Measurements from ENCODE around the gene CR1L.
"Not testable (repeated sequence)": the region's sequence is repeated elsewhere in the genome, so short reads cannot be mapped to it uniquely, and the experiment has no call there.

DNA sequence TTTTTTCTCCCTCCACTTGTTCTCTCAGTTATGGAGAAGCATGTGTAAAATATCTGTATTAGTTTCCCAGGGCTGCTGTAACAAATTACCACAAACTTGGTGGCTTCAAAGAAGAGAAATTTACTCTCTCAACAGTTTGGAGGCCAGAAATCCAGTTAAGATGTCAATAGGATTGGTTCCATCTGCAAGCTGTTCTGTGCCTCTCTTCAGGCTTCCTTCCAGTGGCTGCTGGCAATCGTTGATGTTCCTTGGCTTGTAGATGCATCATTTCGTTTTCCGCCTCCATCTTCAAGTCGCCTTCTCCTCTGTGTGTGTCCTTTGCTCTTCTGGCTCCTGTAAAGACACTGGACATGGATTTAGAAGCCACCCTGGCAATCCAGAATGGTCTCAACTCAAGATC is 45.6 kb downstream of the CR1L start:
- TF ChIP-seq, protein P1, sequence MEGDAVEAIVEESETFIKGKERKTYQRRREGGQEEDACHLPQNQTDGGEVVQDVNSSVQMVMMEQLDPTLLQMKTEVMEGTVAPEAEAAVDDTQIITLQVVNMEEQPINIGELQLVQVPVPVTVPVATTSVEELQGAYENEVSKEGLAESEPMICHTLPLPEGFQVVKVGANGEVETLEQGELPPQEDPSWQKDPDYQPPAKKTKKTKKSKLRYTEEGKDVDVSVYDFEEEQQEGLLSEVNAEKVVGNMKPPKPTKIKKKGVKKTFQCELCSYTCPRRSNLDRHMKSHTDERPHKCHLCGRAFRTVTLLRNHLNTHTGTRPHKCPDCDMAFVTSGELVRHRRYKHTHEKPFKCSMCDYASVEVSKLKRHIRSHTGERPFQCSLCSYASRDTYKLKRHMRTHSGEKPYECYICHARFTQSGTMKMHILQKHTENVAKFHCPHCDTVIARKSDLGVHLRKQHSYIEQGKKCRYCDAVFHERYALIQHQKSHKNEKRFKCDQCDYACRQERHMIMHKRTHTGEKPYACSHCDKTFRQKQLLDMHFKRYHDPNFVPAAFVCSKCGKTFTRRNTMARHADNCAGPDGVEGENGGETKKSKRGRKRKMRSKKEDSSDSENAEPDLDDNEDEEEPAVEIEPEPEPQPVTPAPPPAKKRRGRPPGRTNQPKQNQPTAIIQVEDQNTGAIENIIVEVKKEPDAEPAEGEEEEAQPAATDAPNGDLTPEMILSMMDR (IDR thresholded peaks at IDR 0.05), result not testable (repeated sequence)
- TF ChIP-seq, protein P2, sequence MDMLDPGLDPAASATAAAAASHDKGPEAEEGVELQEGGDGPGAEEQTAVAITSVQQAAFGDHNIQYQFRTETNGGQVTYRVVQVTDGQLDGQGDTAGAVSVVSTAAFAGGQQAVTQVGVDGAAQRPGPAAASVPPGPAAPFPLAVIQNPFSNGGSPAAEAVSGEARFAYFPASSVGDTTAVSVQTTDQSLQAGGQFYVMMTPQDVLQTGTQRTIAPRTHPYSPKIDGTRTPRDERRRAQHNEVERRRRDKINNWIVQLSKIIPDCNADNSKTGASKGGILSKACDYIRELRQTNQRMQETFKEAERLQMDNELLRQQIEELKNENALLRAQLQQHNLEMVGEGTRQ (CRISPR knock-in tag; IDR thresholded peaks at IDR 0.05), result not testable (repeated sequence)
- TF ChIP-seq, protein P3, sequence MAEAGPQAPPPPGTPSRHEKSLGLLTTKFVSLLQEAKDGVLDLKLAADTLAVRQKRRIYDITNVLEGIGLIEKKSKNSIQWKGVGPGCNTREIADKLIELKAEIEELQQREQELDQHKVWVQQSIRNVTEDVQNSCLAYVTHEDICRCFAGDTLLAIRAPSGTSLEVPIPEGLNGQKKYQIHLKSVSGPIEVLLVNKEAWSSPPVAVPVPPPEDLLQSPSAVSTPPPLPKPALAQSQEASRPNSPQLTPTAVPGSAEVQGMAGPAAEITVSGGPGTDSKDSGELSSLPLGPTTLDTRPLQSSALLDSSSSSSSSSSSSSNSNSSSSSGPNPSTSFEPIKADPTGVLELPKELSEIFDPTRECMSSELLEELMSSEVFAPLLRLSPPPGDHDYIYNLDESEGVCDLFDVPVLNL (CRISPR knock-in tag; IDR thresholded peaks at IDR 0.05; ENCODE audit: borderline replicate concordance, low read depth), result not testable (repeated sequence)
- not testable (repeated sequence) for TF ChIP-seq ETV6 (CRISPR knock-in tag; IDR thresholded peaks at IDR 0.05); ATF1 (CRISPR knock-in tag; IDR thresholded peaks at IDR 0.05); NFYB (CRISPR knock-in tag; conservative IDR thresholded peaks at IDR 0.05; ENCODE audit: low read depth); NR3C1 (CRISPR knock-in tag; conservative IDR thresholded peaks at IDR 0.05; ENCODE audit: low read depth); JUN (CRISPR knock-in tag; IDR thresholded peaks at IDR 0.05); TP53 (CRISPR knock-in tag; IDR thresholded peaks at IDR 0.05); ZNF232 (CRISPR knock-in tag; IDR thresholded peaks at IDR 0.05); RORB (CRISPR knock-in tag; IDR thresholded peaks at IDR 0.05)
- TF ChIP-seq, protein P4, sequence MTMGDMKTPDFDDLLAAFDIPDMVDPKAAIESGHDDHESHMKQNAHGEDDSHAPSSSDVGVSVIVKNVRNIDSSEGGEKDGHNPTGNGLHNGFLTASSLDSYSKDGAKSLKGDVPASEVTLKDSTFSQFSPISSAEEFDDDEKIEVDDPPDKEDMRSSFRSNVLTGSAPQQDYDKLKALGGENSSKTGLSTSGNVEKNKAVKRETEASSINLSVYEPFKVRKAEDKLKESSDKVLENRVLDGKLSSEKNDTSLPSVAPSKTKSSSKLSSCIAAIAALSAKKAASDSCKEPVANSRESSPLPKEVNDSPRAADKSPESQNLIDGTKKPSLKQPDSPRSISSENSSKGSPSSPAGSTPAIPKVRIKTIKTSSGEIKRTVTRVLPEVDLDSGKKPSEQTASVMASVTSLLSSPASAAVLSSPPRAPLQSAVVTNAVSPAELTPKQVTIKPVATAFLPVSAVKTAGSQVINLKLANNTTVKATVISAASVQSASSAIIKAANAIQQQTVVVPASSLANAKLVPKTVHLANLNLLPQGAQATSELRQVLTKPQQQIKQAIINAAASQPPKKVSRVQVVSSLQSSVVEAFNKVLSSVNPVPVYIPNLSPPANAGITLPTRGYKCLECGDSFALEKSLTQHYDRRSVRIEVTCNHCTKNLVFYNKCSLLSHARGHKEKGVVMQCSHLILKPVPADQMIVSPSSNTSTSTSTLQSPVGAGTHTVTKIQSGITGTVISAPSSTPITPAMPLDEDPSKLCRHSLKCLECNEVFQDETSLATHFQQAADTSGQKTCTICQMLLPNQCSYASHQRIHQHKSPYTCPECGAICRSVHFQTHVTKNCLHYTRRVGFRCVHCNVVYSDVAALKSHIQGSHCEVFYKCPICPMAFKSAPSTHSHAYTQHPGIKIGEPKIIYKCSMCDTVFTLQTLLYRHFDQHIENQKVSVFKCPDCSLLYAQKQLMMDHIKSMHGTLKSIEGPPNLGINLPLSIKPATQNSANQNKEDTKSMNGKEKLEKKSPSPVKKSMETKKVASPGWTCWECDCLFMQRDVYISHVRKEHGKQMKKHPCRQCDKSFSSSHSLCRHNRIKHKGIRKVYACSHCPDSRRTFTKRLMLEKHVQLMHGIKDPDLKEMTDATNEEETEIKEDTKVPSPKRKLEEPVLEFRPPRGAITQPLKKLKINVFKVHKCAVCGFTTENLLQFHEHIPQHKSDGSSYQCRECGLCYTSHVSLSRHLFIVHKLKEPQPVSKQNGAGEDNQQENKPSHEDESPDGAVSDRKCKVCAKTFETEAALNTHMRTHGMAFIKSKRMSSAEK (CRISPR knock-in tag; IDR thresholded peaks at IDR 0.05; ENCODE audit: borderline replicate concordance), result not testable (repeated sequence)

All from WTC11 (cell line).